IMR-90 (cell line): ENCODE data around the gene DLX1. TPM values are rescaled to one million over a fixed set of nuclear protein-coding genes. Genes with fewer than 3 reads are reported as not detected.

Experiments
- ATAC-seq: fragments of 200-7000 bp; cut with Tn5 transposase; 2 replicates; pipeline ENCODE4 v1.9.1; 2020; ENCODE audit warnings: low read depth, mild to moderate bottlenecking, moderate library complexity
- BruUV-seq: library from RNA; stranded (reverse); fragments of 400-500 nt; replicated peaks from 2 replicates; lab custom pipeline; 2021; lab: Mats Ljungman, UMichigan
- CTCF ChIA-PET: fragments of 300-600 bp; formaldehyde crosslinking; extraction: SDS; loops from one replicate; lab custom pipeline; 2021; ENCODE audit warnings: antibody characterized with exemption; lab: Yijun Ruan, JAX
- POLR2A ChIA-PET: fragments of 300-600 bp; sonication (Branson Sonifier 250); formaldehyde crosslinking; loops from one replicate; lab custom pipeline; 2022; ENCODE audit warnings: antibody characterized with exemption; ENCODE audit not compliant: unreplicated experiment; lab: Charles Lee
- DNase-seq: peaks from one replicate; pipeline ENCODE4 v3.0.0; 2013
- H2AFZ ChIP-seq: replicated peaks from 2 replicates; pipeline ENCODE3; 2013; ENCODE audit warnings: low read length, mild to moderate bottlenecking; ENCODE audit not compliant: poor library complexity
- H2AK5ac ChIP-seq: 2 replicates; pipeline ENCODE4 v1.6.1; 2013; ENCODE audit warnings: low read depth, low read length, inconsistent platforms
- H2AK9ac ChIP-seq: replicated peaks from 2 replicates; pipeline ENCODE3; 2013; ENCODE audit warnings: mild to moderate bottlenecking, low read depth, low read length, moderate library complexity; ENCODE audit not compliant: poor library complexity
- H2BK120ac ChIP-seq: 2 replicates; pipeline ENCODE4 v1.6.1; 2013; ENCODE audit warnings: low read depth, low read length, inconsistent platforms
- H2BK15ac ChIP-seq: 3 replicates; pipeline ENCODE4 v1.6.1; 2013; ENCODE audit warnings: low read depth, low read length, inconsistent platforms
- H2BK20ac ChIP-seq: 2 replicates; pipeline ENCODE4 v1.6.1; 2013; ENCODE audit warnings: low read depth, mild to moderate bottlenecking, inconsistent platforms, low read length, moderate library complexity
- H2BK5ac ChIP-seq: 2 replicates; pipeline ENCODE4 v1.6.1; 2013; ENCODE audit warnings: mild to moderate bottlenecking, low read depth, low read length, inconsistent platforms; ENCODE audit not compliant: poor library complexity, severe bottlenecking
- H3K14ac ChIP-seq: replicated peaks from 2 replicates; pipeline ENCODE4 v1.6.1; 2013; ENCODE audit warnings: low read depth, low read length, inconsistent platforms
- H3K18ac ChIP-seq: 2 replicates; pipeline ENCODE4 v1.6.1; 2013; ENCODE audit warnings: low read depth, low read length, control low read depth
- H3K23ac ChIP-seq: 2 replicates; pipeline ENCODE4 v1.6.1; 2013; ENCODE audit warnings: low read depth, low read length, inconsistent platforms
- H3K27ac ChIP-seq: 2 replicates; pipeline ENCODE4 v1.5.1; 2013; ENCODE audit warnings: mild to moderate bottlenecking, control low read depth, low read length; ENCODE audit not compliant: insufficient read depth
- H3K27me3 ChIP-seq: 2 replicates; pipeline ENCODE4 v1.6.1; 2013; ENCODE audit warnings: low read length; ENCODE audit not compliant: control insufficient read depth, insufficient read depth
- H3K36me3 ChIP-seq: 2 replicates; pipeline ENCODE4 v1.6.1; 2013; ENCODE audit warnings: low read length, mixed read lengths; ENCODE audit not compliant: control insufficient read depth, insufficient read depth
- H3K4ac ChIP-seq: 2 replicates; pipeline ENCODE4 v1.6.1; 2013; ENCODE audit warnings: low read depth, low read length, inconsistent platforms
- H3K4me1 ChIP-seq: 2 replicates; pipeline ENCODE4 v1.6.1; 2013; ENCODE audit warnings: low read length, mixed read lengths; ENCODE audit not compliant: control insufficient read depth, insufficient read depth
- H3K4me2 ChIP-seq: 2 replicates; pipeline ENCODE4 v1.6.1; 2013; ENCODE audit warnings: low read depth, mild to moderate bottlenecking, control low read depth, low read length, moderate library complexity
- H3K4me3 ChIP-seq: 2 replicates; pipeline ENCODE4 v1.5.1; 2013; ENCODE audit warnings: low read depth, mild to moderate bottlenecking, control low read depth, low read length, moderate library complexity; ENCODE audit not compliant: insufficient read depth
- H3K56ac ChIP-seq: 2 replicates; pipeline ENCODE4 v1.6.1; 2013; ENCODE audit warnings: low read length, inconsistent platforms; ENCODE audit not compliant: insufficient read depth; ENCODE audit errors: extremely low read depth
- H3K79me1 ChIP-seq, 2 experiments: 2 replicates each; pipeline ENCODE4 v1.6.1; 2013; ENCODE audit warnings: low read length in 2 of 2, inconsistent platforms in 1 of 2, low read depth in 1 of 2
- H3K9ac ChIP-seq: 2 replicates; pipeline ENCODE4 v1.6.1; 2013; ENCODE audit warnings: low read depth, low read length, control low read depth
- H3K9me1 ChIP-seq: 2 replicates; pipeline ENCODE4 v1.6.1; 2013; ENCODE audit warnings: low read length, inconsistent platforms; ENCODE audit not compliant: insufficient read depth
- H3K9me3 ChIP-seq: 2 replicates; pipeline ENCODE4 v1.6.1; 2013; ENCODE audit warnings: low read length; ENCODE audit not compliant: control insufficient read depth, insufficient read depth
- H4K20me1 ChIP-seq: 2 replicates; pipeline ENCODE4 v1.6.1; 2013; ENCODE audit warnings: low read length, inconsistent platforms; ENCODE audit not compliant: insufficient read depth
- H4K5ac ChIP-seq: 2 replicates; pipeline ENCODE4 v1.6.1; 2013; ENCODE audit warnings: mild to moderate bottlenecking, low read depth, low read length, control low read depth
- H4K8ac ChIP-seq, 2 experiments: 2 replicates each; pipeline ENCODE4 v1.6.1; 2013; ENCODE audit warnings: low read depth in 2 of 2, low read length in 2 of 2, control low read depth in 1 of 2, inconsistent platforms in 1 of 2
- H4K91ac ChIP-seq: 2 replicates; pipeline ENCODE4 v1.6.1; 2013; ENCODE audit warnings: low read depth, low read length, inconsistent platforms; ENCODE audit not compliant: insufficient read depth
- BHLHE40 ChIP-seq: fragments of 150-350 bp; IDR thresholded peaks from 2 replicates; pipeline ENCODE4 v1.6.1; 2016; ENCODE audit warnings: mild to moderate bottlenecking, low read depth, low read length
- FOS ChIP-seq: fragments of 150-350 bp; IDR thresholded peaks from 2 replicates; pipeline ENCODE4 v1.6.1; 2016; ENCODE audit warnings: low read depth, low read length
- MAFK ChIP-seq: IDR thresholded peaks from 2 replicates; pipeline ENCODE4 v1.6.1; 2012; ENCODE audit warnings: low read depth, low read length, improper control_type of control experiment
- POLR2A ChIP-seq: IDR thresholded peaks from 2 replicates; pipeline ENCODE4 v1.6.1; 2012; ENCODE audit warnings: mild to moderate bottlenecking, low read depth, low read length
- WGBS, 2 experiments: methylation state at CpG; one replicate each; pipeline versions ENCODE4 v1.1.5 to v1.1.7; 2013; ENCODE audit warnings: missing lambda C conversion rate in 2 of 2; ENCODE audit not compliant: insufficient read length in 1 of 2; ENCODE audit errors: extremely low coverage in 2 of 2; 5-methylcytosine and 5-hydroxymethylcytosine counted together
- dilution Hi-C: fragments of 300-500 bp; cut with HindIII; formaldehyde crosslinking; loops from one replicate; pipeline ENCODE4 v1.14.3; 2018; ENCODE audit warnings: low sequenced_read_pairs; ENCODE audit not compliant: unreplicated experiment
- in situ Hi-C: fragments of 300-500 bp; cut with MboI; formaldehyde crosslinking; loops from 3 replicates; pipeline ENCODE4 v1.14.3; 2019; ENCODE audit warnings: low sequenced_read_pairs, inconsistent platforms, mixed read lengths
- intact Hi-C: fragments of 100-400 bp; cut with micrococcal nuclease; formaldehyde crosslinking; loops from 2 replicates; pipeline ENCODE4 v1.10.0; 2022
- polyA plus RNA-seq, 3 experiments: library from polyadenylated mRNA; depleted of rRNA; stranded (reverse); fragments of >200 nt; gene quantifications; 2 replicates each; pipeline ENCODE4 v1.2.3, GENCODE V29; 2012; ENCODE audit warnings: low replicate concordance in 1 of 3
- total RNA-seq: library from RNA; depleted of rRNA; stranded (reverse); fragments of >200 nt; gene quantifications from 2 replicates; pipeline ENCODE4 v1.2.3, GENCODE V29; 2012

DLX1 gene
- total and polyA plus RNA-seq, 2 of the 4 experiments (the other 2 are of a cell fraction), result 0.36 to 2.2 TPM

DNA sequence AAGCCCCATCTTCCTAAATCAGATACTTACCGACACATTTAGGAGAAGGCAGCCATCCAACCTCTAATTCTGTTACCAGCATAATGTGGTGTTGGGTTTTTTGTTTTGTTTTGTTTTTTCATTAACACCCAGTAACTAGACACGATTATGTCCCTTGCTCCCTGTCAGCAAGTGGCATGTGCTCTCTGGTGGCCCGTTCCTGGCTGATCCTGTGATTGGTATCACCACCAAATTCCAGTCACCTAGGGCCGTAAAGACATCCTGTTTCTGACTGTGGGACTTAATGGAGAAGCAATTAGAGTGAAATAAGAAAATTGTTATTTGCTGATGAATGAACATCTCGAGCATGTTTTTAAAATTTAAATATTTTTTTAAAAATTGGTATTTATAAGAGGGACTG is 5.9 kb upstream of the DLX1 start:
- ChIA-PET CTCF (no interaction called here), POLR2A (no interaction called here)
- no peak overlapping the region for H3K18ac ChIP-seq
- 100% methylated on average over 1 of the region's 5 CpGs; no CpG with 5 or more reads in 1 of the 2 experiments for WGBS, 2 experiments
- no peak overlapping the region for H3K27ac ChIP-seq
- H3K9ac ChIP-seq, result no peak overlapping the region
- H3K4me2 ChIP-seq, result no peak overlapping the region
- no peak overlapping the region for H4K91ac ChIP-seq
- no peak overlapping the region for H2BK15ac ChIP-seq
- H3K56ac ChIP-seq, result no peak overlapping the region
- H2BK20ac ChIP-seq, result no peak overlapping the region
- H3K36me3 ChIP-seq, result no peaks in the 10 kb centered on the region
- H4K5ac ChIP-seq, result no peak overlapping the region
- no peaks in the 10 kb centered on the region for H3K9me1 ChIP-seq
- DNase-seq (no peak), ATAC-seq (no peak)
- H3K4me3 ChIP-seq, result no peak overlapping the region
- in situ Hi-C loops, result no loop called here
- H2BK5ac ChIP-seq, result no peak overlapping the region
- H4K8ac ChIP-seq, result no peak overlapping the region
- no peak overlapping the region for H2BK120ac ChIP-seq
- H3K4me1 ChIP-seq, result no peaks in the 10 kb centered on the region
- no peak overlapping the region for H2AK5ac ChIP-seq
- peaks cover 44% of the 10 kb centered on the region for H3K27me3 ChIP-seq
- H3K4ac ChIP-seq, result no peak overlapping the region
- H2AK9ac ChIP-seq, result no peak overlapping the region
- H3K9me3 ChIP-seq, result peaks cover 12% of the 10 kb centered on the region
- no TSS peak for BruUV-seq
- no peaks in the 10 kb centered on the region for H3K79me1 ChIP-seq
- dilution Hi-C loops, result no loop called here
- intact Hi-C loops, result no loop called here
- no peak for TF ChIP-seq FOS
- no peak for TF ChIP-seq BHLHE40
- TF ChIP-seq POLR2A, result no peak
- TF ChIP-seq MAFK, result no peak
- H2AFZ ChIP-seq, result no peak overlapping the region
- no peaks in the 10 kb centered on the region for H4K20me1 ChIP-seq
- H3K23ac ChIP-seq, result no peak overlapping the region
- H3K14ac ChIP-seq, result no peak overlapping the region
